ENCODE results near the gene PCDH17.

DNA sequence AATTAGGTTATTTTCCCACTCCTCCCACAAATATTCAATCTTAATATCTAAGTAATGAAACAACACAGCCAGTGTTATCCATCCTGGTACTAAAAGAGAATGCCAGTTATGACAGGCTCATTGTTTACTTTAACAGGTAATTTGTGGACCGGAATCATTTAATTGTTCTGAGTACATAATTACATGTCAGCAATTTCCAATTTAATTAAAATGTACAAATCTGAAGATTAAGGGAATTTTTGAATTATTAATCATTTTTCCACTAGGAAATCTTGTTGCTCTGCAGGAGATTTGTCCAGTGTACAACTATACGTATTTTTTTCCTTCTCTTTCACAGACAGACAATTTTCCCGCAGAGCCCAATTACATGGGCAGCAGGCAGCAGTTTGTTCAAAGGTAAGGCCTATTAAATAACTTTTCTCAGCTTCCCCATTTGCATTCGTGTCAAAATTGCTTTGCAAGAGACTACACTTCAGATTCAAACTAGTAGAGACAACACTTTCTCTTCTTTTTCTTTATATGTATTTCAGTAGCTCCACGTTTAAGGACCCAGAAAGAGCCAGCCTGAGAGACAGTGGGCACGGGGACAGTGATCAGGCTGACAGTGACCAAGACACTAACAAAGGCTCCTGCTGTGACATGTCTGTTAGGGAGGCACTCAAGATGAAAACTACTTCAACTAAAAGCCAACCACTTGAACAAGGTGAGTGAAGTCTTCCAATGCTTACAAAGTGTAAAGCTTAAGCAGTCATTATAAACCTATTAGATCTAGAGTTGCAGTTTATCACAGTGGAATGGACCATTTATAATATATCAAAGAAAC, 34.8 kb downstream of the PCDH17 start:
- no peak for TF ChIP-seq EZH2 (IDR thresholded peaks at IDR 0.05; ENCODE audit: low read depth)
- TF ChIP-seq, protein P1, sequence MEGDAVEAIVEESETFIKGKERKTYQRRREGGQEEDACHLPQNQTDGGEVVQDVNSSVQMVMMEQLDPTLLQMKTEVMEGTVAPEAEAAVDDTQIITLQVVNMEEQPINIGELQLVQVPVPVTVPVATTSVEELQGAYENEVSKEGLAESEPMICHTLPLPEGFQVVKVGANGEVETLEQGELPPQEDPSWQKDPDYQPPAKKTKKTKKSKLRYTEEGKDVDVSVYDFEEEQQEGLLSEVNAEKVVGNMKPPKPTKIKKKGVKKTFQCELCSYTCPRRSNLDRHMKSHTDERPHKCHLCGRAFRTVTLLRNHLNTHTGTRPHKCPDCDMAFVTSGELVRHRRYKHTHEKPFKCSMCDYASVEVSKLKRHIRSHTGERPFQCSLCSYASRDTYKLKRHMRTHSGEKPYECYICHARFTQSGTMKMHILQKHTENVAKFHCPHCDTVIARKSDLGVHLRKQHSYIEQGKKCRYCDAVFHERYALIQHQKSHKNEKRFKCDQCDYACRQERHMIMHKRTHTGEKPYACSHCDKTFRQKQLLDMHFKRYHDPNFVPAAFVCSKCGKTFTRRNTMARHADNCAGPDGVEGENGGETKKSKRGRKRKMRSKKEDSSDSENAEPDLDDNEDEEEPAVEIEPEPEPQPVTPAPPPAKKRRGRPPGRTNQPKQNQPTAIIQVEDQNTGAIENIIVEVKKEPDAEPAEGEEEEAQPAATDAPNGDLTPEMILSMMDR (conservative IDR thresholded peaks at IDR 0.05), result no peak

Measured in PC-9 (cell line).